ENCODE results near the gene PRKCA. TPM values are rescaled to one million over a fixed set of nuclear protein-coding genes. Genes with fewer than 3 reads are reported as not detected.

The PRKCA gene
- total and polyA plus RNA-seq, 2 donors (not counting 3 experiments of a cell fraction or from before 2014, with no cell fraction given), result 7.5 to 34.2 TPM

DNA sequence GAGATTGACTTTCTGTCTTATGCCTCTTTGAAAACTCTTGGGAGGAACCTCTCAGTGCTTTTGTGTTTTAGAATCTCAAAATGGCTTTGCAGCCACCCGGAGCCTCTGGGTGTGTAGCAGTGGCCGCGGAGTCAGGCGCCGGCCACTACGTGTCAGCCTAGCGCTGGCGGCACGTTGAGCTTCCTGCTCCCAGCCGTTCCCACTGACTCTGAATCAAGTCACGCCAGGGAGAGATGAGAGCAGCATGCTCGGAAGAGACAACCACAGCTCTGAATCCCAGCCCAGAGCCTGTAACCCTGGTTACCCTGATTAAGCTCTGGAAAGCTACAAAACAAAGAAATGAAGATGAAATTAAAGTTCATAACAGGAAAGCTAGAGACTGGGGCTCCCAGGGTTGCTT lies 435.1 kb downstream of the PRKCA start:
- ChIA-PET POLR2A (interaction anchor here (0.7 kb wide), 1 partner anchor 295 kb away, joined by 4 read pairs; no protein-coding TSS in a partner anchor), CTCF (interaction anchor here (0.8 to 2.3 kb wide), 3 partner anchors 10 to 162 kb away, joined by 3 to 14 read pairs (median 4); no protein-coding TSS in a partner anchor)
- no peaks in the 10 kb centered on the region for H3K9me1 ChIP-seq (replicated peaks; ENCODE audit: control insufficient read depth, extremely low read depth, insufficient read depth, low read length)
- DNase-seq (ENCODE audit: low read depth, low spot score) (peak; percentile 33), FAIRE-seq (no peak)
- intact Hi-C loops (cut with micrococcal nuclease) (no loop called here), dilution Hi-C loops (cut with MboI; ENCODE audit: extremely low pct_ligation_motif_present, low sequenced_read_pairs) (no loop called here)
- H3K27me3 ChIP-seq (ENCODE audit: control insufficient read depth in 2 of 2, insufficient read depth in 2 of 2, low read length in 2 of 2), result no peaks in the 10 kb centered on the region
- H3K9me3 ChIP-seq (replicated peaks; ENCODE audit: control insufficient read depth, insufficient read depth, low read length), result no peaks in the 10 kb centered on the region
- H3K27ac ChIP-seq (ENCODE audit: insufficient read depth, low read depth, low read length), result no peak overlapping the region
- no TSS peak for BruUV-seq (replicated peaks)
- H2AFZ ChIP-seq (ENCODE audit: low read depth, low read length), result no peak overlapping the region
- no peaks in the 10 kb centered on the region for H3K79me2 ChIP-seq (ENCODE audit: control insufficient read depth, insufficient read depth, low read length)
- no peaks in the 10 kb centered on the region for H4K20me1 ChIP-seq (replicated peaks; ENCODE audit: control insufficient read depth, extremely low read depth, insufficient read depth, low read length)
- H3K4me1 ChIP-seq (ENCODE audit: control insufficient read depth, extremely low read depth, insufficient read depth, low read length), result no peaks in the 10 kb centered on the region
- no peak overlapping the region for H3K4me2 ChIP-seq (ENCODE audit: insufficient read depth, low read length)
- H3K4me3 ChIP-seq (replicated peaks in 1 of 3; ENCODE audit: insufficient read depth in 1 of 3, low read depth in 1 of 3, low read length in 3 of 3), result no peak overlapping the region
- no peaks in the 10 kb centered on the region for H3K36me3 ChIP-seq (ENCODE audit: control insufficient read depth in 2 of 2, extremely low read depth in 1 of 2, insufficient read depth in 2 of 2, low read length in 2 of 2)
- no peak overlapping the region for H3K9ac ChIP-seq (replicated peaks; ENCODE audit: extremely low read depth, insufficient read depth, low read length)
- TF ChIP-seq, protein P1, sequence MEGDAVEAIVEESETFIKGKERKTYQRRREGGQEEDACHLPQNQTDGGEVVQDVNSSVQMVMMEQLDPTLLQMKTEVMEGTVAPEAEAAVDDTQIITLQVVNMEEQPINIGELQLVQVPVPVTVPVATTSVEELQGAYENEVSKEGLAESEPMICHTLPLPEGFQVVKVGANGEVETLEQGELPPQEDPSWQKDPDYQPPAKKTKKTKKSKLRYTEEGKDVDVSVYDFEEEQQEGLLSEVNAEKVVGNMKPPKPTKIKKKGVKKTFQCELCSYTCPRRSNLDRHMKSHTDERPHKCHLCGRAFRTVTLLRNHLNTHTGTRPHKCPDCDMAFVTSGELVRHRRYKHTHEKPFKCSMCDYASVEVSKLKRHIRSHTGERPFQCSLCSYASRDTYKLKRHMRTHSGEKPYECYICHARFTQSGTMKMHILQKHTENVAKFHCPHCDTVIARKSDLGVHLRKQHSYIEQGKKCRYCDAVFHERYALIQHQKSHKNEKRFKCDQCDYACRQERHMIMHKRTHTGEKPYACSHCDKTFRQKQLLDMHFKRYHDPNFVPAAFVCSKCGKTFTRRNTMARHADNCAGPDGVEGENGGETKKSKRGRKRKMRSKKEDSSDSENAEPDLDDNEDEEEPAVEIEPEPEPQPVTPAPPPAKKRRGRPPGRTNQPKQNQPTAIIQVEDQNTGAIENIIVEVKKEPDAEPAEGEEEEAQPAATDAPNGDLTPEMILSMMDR (IDR thresholded peaks at IDR 0.05; ENCODE audit: extremely low read depth in 1 of 2, insufficient read depth in 1 of 2, low read depth in 1 of 2, low read length in 2 of 2), result peak; percentile 4 to 22
- TF ChIP-seq JUN (IDR thresholded peaks at IDR 0.05; ENCODE audit: borderline replicate concordance, insufficient read depth, insufficient read length, low read depth) (no peak), POLR2AphosphoS5 (IDR thresholded peaks at IDR 0.05; ENCODE audit: insufficient read depth, low read depth, low read length) (no peak), EZH2 (IDR thresholded peaks at IDR 0.05; ENCODE audit: borderline replicate concordance, low read depth, low read length, severe bottlenecking) (no peak), MYC (IDR thresholded peaks at IDR 0.05; ENCODE audit: low read depth, low read length) (no peak), FOS (IDR thresholded peaks at IDR 0.05; ENCODE audit: borderline replicate concordance, insufficient read depth, low read length) (no peak), POLR2A (IDR thresholded peaks at IDR 0.05; ENCODE audit: low read depth, low read length) (no peak), GATA2 (IDR thresholded peaks at IDR 0.05; ENCODE audit: insufficient read depth, insufficient read length, low read depth, low read length) (no peak)
- TF ChIP-seq, protein P2, sequence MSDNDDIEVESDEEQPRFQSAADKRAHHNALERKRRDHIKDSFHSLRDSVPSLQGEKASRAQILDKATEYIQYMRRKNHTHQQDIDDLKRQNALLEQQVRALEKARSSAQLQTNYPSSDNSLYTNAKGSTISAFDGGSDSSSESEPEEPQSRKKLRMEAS (IDR thresholded peaks at IDR 0.05; ENCODE audit: insufficient read depth, insufficient read length), result no peak

Measured in endothelial cell of umbilical vein (primary cell).